ENCODE results near the gene LARGE2.

LARGE2 gene

DNA sequence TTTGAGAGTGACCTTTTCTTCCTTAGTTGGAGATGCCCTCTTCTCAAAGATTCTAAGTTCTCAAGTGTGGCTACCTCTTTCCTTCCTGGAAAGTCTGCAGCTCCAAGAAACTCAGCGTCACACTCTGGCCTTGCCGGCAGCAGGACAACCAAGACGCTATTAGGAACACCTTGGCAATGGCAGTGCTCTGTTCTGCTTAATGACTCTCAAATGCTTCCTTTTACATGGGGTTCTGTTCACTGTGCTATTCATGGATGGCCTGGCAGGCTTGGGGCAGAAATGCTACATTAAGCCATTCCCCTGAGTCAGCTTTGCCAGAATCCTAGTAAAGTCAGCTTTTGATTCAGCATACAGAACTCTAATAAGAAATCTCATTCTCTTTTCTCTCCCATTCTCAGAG is 25.9 kb downstream of the LARGE2 start:
- H3K4me3 ChIP-seq (ENCODE audit: low read depth, low read length): no peak overlapping the region
- DNase-seq (ENCODE audit: low read depth): no peak
- TF ChIP-seq POLR2A (IDR thresholded peaks at IDR 0.05; ENCODE audit: extremely low read depth, insufficient read length): no peak
- TF ChIP-seq, protein P1, sequence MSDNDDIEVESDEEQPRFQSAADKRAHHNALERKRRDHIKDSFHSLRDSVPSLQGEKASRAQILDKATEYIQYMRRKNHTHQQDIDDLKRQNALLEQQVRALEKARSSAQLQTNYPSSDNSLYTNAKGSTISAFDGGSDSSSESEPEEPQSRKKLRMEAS (IDR thresholded peaks at IDR 0.05; ENCODE audit: low read depth, low read length): no peak
- TF ChIP-seq, protein P2, sequence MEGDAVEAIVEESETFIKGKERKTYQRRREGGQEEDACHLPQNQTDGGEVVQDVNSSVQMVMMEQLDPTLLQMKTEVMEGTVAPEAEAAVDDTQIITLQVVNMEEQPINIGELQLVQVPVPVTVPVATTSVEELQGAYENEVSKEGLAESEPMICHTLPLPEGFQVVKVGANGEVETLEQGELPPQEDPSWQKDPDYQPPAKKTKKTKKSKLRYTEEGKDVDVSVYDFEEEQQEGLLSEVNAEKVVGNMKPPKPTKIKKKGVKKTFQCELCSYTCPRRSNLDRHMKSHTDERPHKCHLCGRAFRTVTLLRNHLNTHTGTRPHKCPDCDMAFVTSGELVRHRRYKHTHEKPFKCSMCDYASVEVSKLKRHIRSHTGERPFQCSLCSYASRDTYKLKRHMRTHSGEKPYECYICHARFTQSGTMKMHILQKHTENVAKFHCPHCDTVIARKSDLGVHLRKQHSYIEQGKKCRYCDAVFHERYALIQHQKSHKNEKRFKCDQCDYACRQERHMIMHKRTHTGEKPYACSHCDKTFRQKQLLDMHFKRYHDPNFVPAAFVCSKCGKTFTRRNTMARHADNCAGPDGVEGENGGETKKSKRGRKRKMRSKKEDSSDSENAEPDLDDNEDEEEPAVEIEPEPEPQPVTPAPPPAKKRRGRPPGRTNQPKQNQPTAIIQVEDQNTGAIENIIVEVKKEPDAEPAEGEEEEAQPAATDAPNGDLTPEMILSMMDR (IDR thresholded peaks at IDR 0.05; ENCODE audit: low read depth, low read length): no peak
- TF ChIP-seq MYC (IDR thresholded peaks at IDR 0.05; ENCODE audit: low read depth, low read length): no peak

DNA sequence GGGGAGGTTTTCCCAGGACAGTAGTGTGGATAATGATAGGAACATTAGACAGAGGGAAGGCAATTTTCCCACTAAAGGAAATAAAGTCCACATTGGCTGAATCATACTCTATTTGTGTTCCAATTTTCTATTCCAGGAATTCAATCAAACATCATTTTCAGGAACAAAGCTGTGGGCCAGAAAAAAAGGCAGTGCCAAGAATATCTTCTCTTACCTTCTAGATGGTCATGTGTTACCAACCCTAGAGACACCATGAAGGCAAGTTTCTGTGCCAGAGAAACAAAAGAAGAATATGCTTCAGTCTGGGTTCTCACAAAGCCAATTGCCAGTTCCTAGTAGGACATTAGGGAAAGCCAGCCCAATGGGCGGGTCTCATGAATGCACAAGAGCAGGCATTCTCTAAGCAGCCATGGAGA is 27.5 kb downstream of the LARGE2 start:
- no peak overlapping the region for H3K4me3 ChIP-seq (ENCODE audit: low read depth, low read length)
- no peak for TF ChIP-seq MYC (IDR thresholded peaks at IDR 0.05; ENCODE audit: low read depth, low read length)
- TF ChIP-seq, protein P1 (IDR thresholded peaks at IDR 0.05; ENCODE audit: low read depth, low read length): no peak
- TF ChIP-seq, protein P2 (IDR thresholded peaks at IDR 0.05; ENCODE audit: low read depth, low read length): no peak
- TF ChIP-seq POLR2A (IDR thresholded peaks at IDR 0.05; ENCODE audit: extremely low read depth, insufficient read length): no peak
- no peak for DNase-seq (ENCODE audit: low read depth)

DNA sequence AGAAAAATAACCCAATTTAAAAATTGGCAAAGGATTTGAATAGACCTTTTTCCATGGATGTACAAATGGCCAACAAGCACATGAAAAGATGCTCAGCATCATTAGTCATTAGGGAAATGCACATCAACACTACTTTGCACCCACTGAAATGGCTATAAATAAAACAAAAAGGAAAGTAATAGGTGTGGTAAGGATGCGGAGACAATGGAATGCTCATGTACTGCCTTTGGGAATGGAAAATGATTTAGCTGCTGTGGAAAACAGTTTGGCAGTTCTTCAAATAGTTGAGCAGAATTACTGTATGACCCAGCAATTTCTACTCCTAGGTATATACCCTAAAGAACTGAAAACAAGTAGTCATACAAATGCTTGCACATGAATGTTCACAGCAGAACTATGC is 37.4 kb downstream of the LARGE2 start:
- no peak for DNase-seq (ENCODE audit: low read depth)
- no peak overlapping the region for H3K4me3 ChIP-seq (ENCODE audit: low read depth, low read length)
- TF ChIP-seq, protein P1 (IDR thresholded peaks at IDR 0.05; ENCODE audit: low read depth, low read length): no peak
- TF ChIP-seq, protein P2 (IDR thresholded peaks at IDR 0.05; ENCODE audit: low read depth, low read length): no peak
- TF ChIP-seq POLR2A (IDR thresholded peaks at IDR 0.05; ENCODE audit: extremely low read depth, insufficient read length) (no peak), MYC (IDR thresholded peaks at IDR 0.05; ENCODE audit: low read depth, low read length) (no peak)

DNA sequence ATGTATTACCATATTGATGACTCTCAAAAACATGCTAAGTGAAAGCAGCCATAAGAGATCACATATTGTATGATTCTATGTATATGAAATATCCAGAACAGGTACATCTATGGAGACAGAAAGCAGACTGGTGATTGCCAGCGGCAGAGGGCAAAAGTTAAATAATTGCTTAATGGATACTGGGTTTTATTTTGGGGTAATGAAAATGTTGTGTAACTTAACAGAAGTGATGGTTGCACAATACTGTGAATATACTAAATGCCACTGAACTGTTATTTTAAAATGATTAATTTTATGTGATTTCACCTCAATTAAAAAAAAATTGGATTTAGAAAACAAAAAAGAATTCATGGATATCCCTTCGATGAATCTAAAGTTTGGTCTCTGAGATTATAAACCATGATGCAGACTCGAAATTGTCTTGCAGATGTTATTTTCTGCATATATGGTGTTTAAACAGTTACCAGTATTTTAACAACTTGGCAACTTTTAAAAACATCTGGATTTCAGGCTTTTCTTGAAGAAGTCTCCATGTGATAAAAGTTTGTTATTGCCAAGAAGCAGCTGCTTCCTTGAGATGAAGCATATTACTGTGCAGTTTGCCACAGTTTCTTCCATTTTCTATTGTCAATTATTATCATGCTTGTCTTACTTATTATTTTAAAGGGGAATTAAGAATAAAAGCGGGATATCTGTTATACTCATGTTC is 38.1 kb downstream of the LARGE2 start:
- DNase-seq (ENCODE audit: low read depth): no peak

DNA sequence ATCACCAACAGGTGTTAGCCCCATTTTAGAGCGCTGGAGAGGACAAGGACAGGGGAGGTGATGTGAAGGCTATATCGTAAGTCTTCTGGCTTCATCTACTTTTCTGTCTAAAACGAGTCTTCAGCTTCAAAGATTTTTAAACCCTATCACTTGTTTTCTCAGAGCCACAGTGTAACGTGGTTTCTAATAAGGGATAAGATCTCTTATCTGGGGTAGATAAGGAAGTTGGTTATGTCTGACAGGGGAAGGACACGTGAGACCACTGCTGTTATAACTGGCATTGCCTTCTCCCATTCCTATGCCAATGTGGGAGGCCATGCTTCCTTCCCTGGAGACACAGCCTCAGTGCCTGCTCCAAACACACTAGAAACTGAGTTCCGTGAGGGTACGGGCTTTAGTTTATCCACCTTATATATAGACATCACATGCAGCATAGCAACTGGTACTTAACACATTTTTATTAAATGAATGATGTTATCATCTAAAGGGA is 39.3 kb downstream of the LARGE2 start:
- TF ChIP-seq, protein P1 (IDR thresholded peaks at IDR 0.05; ENCODE audit: low read depth, low read length): no peak
- TF ChIP-seq, protein P2 (IDR thresholded peaks at IDR 0.05; ENCODE audit: low read depth, low read length): no peak
- TF ChIP-seq MYC (IDR thresholded peaks at IDR 0.05; ENCODE audit: low read depth, low read length): no peak
- TF ChIP-seq POLR2A (IDR thresholded peaks at IDR 0.05; ENCODE audit: extremely low read depth, insufficient read length): no peak
- peak; percentile 3 for DNase-seq (ENCODE audit: low read depth)
- H3K4me3 ChIP-seq (ENCODE audit: low read depth, low read length): no peak overlapping the region

More for the DNA sequence above, 38.1 kb downstream of the LARGE2 start:
- H3K4me3 ChIP-seq (ENCODE audit: low read depth, low read length): no peak overlapping the region
- no peak for TF ChIP-seq POLR2A (IDR thresholded peaks at IDR 0.05; ENCODE audit: extremely low read depth, insufficient read length)
- no peak for TF ChIP-seq MYC (IDR thresholded peaks at IDR 0.05; ENCODE audit: low read depth, low read length)

DNA sequence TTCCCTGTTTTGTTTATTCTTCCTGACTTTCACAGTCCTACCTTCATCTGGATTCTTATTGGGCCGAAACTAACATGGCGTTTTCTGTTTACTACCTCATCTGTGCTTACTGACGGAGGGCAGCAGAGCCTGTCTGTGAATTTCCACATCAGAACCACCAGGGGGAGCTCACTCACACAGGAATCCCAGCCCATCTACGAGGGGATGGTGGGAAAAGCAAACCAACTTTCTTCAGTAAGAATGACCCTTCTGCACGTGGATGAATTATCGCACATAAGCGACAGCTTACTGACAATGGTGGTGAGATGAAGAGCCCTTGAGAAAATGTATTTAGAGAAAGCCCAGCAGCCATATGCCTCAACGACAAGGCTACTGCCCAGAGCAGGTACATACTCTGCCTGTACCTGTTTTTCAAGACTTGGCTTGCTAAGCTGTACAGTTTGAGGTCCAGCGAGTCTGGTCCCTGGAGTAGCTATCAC is 42.5 kb downstream of the LARGE2 start:
- TF ChIP-seq, protein P1 (IDR thresholded peaks at IDR 0.05; ENCODE audit: low read depth, low read length): peak; percentile 47; the same call in 1 of the 2 replicates
- TF ChIP-seq, protein P2 (IDR thresholded peaks at IDR 0.05; ENCODE audit: low read depth, low read length): peak; percentile 89
- no peak for TF ChIP-seq POLR2A (IDR thresholded peaks at IDR 0.05; ENCODE audit: extremely low read depth, insufficient read length)
- TF ChIP-seq MYC (IDR thresholded peaks at IDR 0.05; ENCODE audit: low read depth, low read length): no peak
- H3K4me3 ChIP-seq (ENCODE audit: low read depth, low read length): no peak overlapping the region
- peak; percentile 80 for DNase-seq (ENCODE audit: low read depth)

All from NB4 (cell line).